HepG2 (cell line): ENCODE results near the gene B3GAT3.

Source experiments
- DNMT3B ChIP-seq: conservative IDR thresholded peaks from 2 replicates; pipeline ENCODE4 v1.6.1; 2016; ENCODE audit warnings: missing biosample characterization, control low read depth
- FOSL2 ChIP-seq: sonication (generic); formaldehyde crosslinking; IDR thresholded peaks from 2 replicates; pipeline ENCODE4 v1.4.0; 2020; ENCODE audit warnings: missing genetic modification reagents
- MIER2 ChIP-seq: IDR thresholded peaks from 2 replicates; pipeline ENCODE4 v1.6.1; 2016; ENCODE audit warnings: missing biosample characterization, missing genetic modification reagents
- POLR2A ChIP-seq, 2 experiments: IDR thresholded peaks; 2 replicates each; pipeline ENCODE4 v1.6.1; 2011; ENCODE audit warnings: low read depth in 2 of 2, low read length in 2 of 2, mild to moderate bottlenecking in 1 of 2, moderate library complexity in 1 of 2; ENCODE audit not compliant: insufficient read depth in 1 of 2
- UBTF ChIP-seq: sonication (generic); formaldehyde crosslinking; IDR thresholded peaks from 2 replicates; pipeline ENCODE4 v1.4.0; 2020; ENCODE audit warnings: mild to moderate bottlenecking, missing genetic modification reagents
- ZNF235 ChIP-seq: sonication (generic); formaldehyde crosslinking; IDR thresholded peaks from 2 replicates; pipeline ENCODE4 v1.8.1; 2023; ENCODE audit warnings: mild to moderate bottlenecking, missing genetic modification reagents, borderline replicate concordance
- TF ChIP-seq, protein P1 (sequence below): sonication (generic); formaldehyde crosslinking; IDR thresholded peaks from 2 replicates; pipeline ENCODE4 v1.5.0; 2020; ENCODE audit warnings: mild to moderate bottlenecking, missing genetic modification reagents, moderate library complexity
- TF ChIP-seq, protein P2 (sequence below): sonication (generic); formaldehyde crosslinking; IDR thresholded peaks from 2 replicates; pipeline ENCODE4 v1.4.0; 2020; ENCODE audit warnings: missing genetic modification reagents, borderline replicate concordance

DNA sequence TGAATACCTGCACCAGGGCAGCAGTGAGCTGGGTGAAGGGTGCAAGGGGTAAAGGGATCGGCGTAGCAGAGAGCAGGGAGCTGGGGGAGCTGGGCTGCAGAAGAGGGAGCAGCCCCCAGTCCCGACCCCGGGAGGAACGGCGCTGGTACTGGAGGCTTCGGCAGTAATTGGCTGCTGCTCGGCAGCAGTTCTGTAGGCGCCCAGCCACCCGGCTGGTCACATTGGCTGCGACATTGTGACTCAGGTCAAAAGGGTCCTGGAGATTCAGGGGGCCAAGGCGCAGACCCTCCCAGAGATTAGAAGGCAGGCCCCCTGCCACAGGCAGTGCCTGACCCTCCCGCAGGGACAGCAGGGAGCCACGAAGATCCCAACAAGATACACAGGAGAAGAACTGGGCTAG is 45.9 kb downstream of the B3GAT3 start:
- no peak for TF ChIP-seq UBTF (CRISPR knock-in tag)
- TF ChIP-seq, protein P1, sequence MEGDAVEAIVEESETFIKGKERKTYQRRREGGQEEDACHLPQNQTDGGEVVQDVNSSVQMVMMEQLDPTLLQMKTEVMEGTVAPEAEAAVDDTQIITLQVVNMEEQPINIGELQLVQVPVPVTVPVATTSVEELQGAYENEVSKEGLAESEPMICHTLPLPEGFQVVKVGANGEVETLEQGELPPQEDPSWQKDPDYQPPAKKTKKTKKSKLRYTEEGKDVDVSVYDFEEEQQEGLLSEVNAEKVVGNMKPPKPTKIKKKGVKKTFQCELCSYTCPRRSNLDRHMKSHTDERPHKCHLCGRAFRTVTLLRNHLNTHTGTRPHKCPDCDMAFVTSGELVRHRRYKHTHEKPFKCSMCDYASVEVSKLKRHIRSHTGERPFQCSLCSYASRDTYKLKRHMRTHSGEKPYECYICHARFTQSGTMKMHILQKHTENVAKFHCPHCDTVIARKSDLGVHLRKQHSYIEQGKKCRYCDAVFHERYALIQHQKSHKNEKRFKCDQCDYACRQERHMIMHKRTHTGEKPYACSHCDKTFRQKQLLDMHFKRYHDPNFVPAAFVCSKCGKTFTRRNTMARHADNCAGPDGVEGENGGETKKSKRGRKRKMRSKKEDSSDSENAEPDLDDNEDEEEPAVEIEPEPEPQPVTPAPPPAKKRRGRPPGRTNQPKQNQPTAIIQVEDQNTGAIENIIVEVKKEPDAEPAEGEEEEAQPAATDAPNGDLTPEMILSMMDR (CRISPR knock-in tag): no peak
- no peak for TF ChIP-seq POLR2A (IDR thresholded peaks at IDR 0.05; ENCODE audit: insufficient read depth in 1 of 2, low read depth in 2 of 2, low read length in 2 of 2)
- no peak for TF ChIP-seq FOSL2 (CRISPR knock-in tag)
- no peak for TF ChIP-seq MIER2 (CRISPR knock-in tag)
- no peak for TF ChIP-seq ZNF235 (CRISPR knock-in tag)
- TF ChIP-seq, protein P2, sequence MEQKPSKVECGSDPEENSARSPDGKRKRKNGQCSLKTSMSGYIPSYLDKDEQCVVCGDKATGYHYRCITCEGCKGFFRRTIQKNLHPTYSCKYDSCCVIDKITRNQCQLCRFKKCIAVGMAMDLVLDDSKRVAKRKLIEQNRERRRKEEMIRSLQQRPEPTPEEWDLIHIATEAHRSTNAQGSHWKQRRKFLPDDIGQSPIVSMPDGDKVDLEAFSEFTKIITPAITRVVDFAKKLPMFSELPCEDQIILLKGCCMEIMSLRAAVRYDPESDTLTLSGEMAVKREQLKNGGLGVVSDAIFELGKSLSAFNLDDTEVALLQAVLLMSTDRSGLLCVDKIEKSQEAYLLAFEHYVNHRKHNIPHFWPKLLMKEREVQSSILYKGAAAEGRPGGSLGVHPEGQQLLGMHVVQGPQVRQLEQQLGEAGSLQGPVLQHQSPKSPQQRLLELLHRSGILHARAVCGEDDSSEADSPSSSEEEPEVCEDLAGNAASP (CRISPR knock-in tag): no peak
- no peak for TF ChIP-seq DNMT3B (CRISPR knock-in tag)
